HCT116 (cell line): ENCODE measurements around the gene PRLR. TPM values are rescaled to one million over a fixed set of nuclear protein-coding genes. Genes with fewer than 3 reads are reported as not detected.

Experiments used
- ATAC-seq: fragments of 200-7000 bp; cut with Tn5 transposase; 2 replicates; pipeline ENCODE4 v1.9.1; 2020; ENCODE audit warnings: mild to moderate bottlenecking, moderate library complexity
- BruUV-seq: library from RNA; stranded (reverse); fragments of 400-500 nt; replicated peaks from 2 replicates; lab custom pipeline; 2021; lab: Mats Ljungman, UMichigan
- CTCF ChIA-PET: fragments of 300-600 bp; sonication (Branson Sonifier 250); formaldehyde crosslinking; loops from one replicate; lab custom pipeline; 2021; ENCODE audit warnings: antibody characterized with exemption; lab: Charles Lee
- POLR2A ChIA-PET: fragments of 300-600, 350-600 bp; sonication (Branson Sonifier 250); formaldehyde crosslinking; loops from one replicate; lab custom pipeline; 2021; ENCODE audit warnings: antibody characterized with exemption; lab: Charles Lee
- RAD21 ChIA-PET, 2 experiments: fragments of 300-600 bp; sonication (Branson Sonifier 250); formaldehyde crosslinking; loops; one replicate each; lab custom pipeline; 2023; ENCODE audit warnings: low total read pairs in 2 of 2; ENCODE audit not compliant: uncharacterized antibody in 2 of 2, unreplicated experiment in 2 of 2, low non-redundant PET in 1 of 2; lab: Charles Lee
- DNase-seq: peaks from one replicate; pipeline ENCODE4 v3.0.0-alpha.2; 2010; ENCODE audit warnings: low read depth, low spot score
- H2AFZ ChIP-seq: fragments of 200-600 bp; shearing (Covaris generic), sonication (generic); 2 replicates; pipeline ENCODE4 v1.6.1; 2017; ENCODE audit warnings: low read depth, mixed run types, mixed read lengths, antibody characterized with exemption, low read length; ENCODE audit not compliant: poor library complexity, severe bottlenecking
- H3K27ac ChIP-seq: 2 replicates; pipeline ENCODE4 v1.5.1; 2012; ENCODE audit warnings: low read depth, low read length
- H3K27me3 ChIP-seq: fragments of 200-600 bp; sonication (generic); 2 replicates; pipeline ENCODE4 v1.6.1; 2016; ENCODE audit warnings: mixed run types, low read length, mixed read lengths; ENCODE audit not compliant: insufficient read depth
- H3K36me3 ChIP-seq, 2 experiments: fragments of 200-500 bp in 1 of 2; fragments of 200-600 bp in 1 of 2; sonication (Bioruptor generic) in 1 of 2; sonication (generic) in 1 of 2; 2 replicates each; pipeline versions ENCODE4 v1.5.1 to v1.6.1; 2014 to 2016; ENCODE audit warnings: low read length in 2 of 2, inconsistent platforms in 1 of 2, mixed read lengths in 1 of 2, mixed run types in 1 of 2; ENCODE audit not compliant: insufficient read depth in 2 of 2, control insufficient read depth in 1 of 2
- H3K4me1 ChIP-seq, 2 experiments: fragments of 200-600 bp in 1 of 2; sonication (generic) in 1 of 2; 2 replicates each; pipeline versions ENCODE4 v1.5.1 to v1.6.1; 2012 to 2017; ENCODE audit warnings: low read length in 2 of 2, inconsistent platforms in 1 of 2, mild to moderate bottlenecking in 1 of 2, mixed read lengths in 1 of 2, mixed run types in 1 of 2, moderate library complexity in 1 of 2; ENCODE audit not compliant: insufficient read depth in 2 of 2, control insufficient read depth in 1 of 2
- H3K4me2 ChIP-seq: fragments of 200-600 bp; sonication (generic); 2 replicates; pipeline ENCODE4 v1.6.1; 2017; ENCODE audit warnings: mixed run types, low read length, mixed read lengths
- H3K4me3 ChIP-seq, 2 experiments: fragments of 200-600 bp in 1 of 2; sonication (generic) in 1 of 2; replicated peaks in 1 of 2; 2 replicates each; pipeline ENCODE4 v1.5.1; 2011 to 2016; ENCODE audit warnings: low read length in 2 of 2, control low read depth in 1 of 2, low read depth in 1 of 2, mild to moderate bottlenecking in 1 of 2, mixed read lengths in 1 of 2, mixed run types in 1 of 2
- H3K79me2 ChIP-seq: fragments of 200-600 bp; sonication (generic); 2 replicates; pipeline ENCODE4 v1.6.1; 2017; ENCODE audit warnings: mild to moderate bottlenecking, mixed run types, low read length, moderate library complexity, mixed read lengths; ENCODE audit not compliant: insufficient read depth
- H3K9ac ChIP-seq: fragments of 200-600 bp; sonication (generic); 2 replicates; pipeline ENCODE4 v1.6.1; 2016; ENCODE audit warnings: low read length, mixed read lengths
- H3K9me2 ChIP-seq: fragments of 200-600 bp; sonication (generic), shearing (Covaris generic); 2 replicates; pipeline ENCODE4 v1.6.1; 2017; ENCODE audit warnings: mixed run types, mild to moderate bottlenecking, moderate library complexity; ENCODE audit not compliant: insufficient read depth
- H3K9me3 ChIP-seq, 2 experiments: fragments of 200-500 bp in 1 of 2; fragments of 200-600 bp in 1 of 2; sonication (Bioruptor generic) in 1 of 2; sonication (generic) in 1 of 2; 2 replicates each; pipeline ENCODE4 v1.6.1; 2014 to 2017; ENCODE audit warnings: low read length in 2 of 2, mixed read lengths in 2 of 2, inconsistent platforms in 1 of 2, low read depth in 1 of 2, mild to moderate bottlenecking in 1 of 2, mixed run types in 1 of 2, moderate library complexity in 1 of 2; ENCODE audit not compliant: control insufficient read depth in 1 of 2, insufficient read depth in 1 of 2
- H4K20me1 ChIP-seq: fragments of 200-600 bp; sonication (generic), shearing (Covaris generic); 2 replicates; pipeline ENCODE4 v1.6.1; 2017; ENCODE audit warnings: mixed run types, mild to moderate bottlenecking, moderate library complexity; ENCODE audit not compliant: insufficient read depth
- ATF3 ChIP-seq: IDR thresholded peaks from 2 replicates; pipeline ENCODE4 v1.6.1; 2012
- CBX3 ChIP-seq: IDR thresholded peaks from 2 replicates; pipeline ENCODE4 v1.6.1; 2012; ENCODE audit warnings: low read depth
- CEBPB ChIP-seq: IDR thresholded peaks from 2 replicates; pipeline ENCODE4 v1.6.1; 2012; ENCODE audit warnings: low read depth
- EGR1 ChIP-seq: IDR thresholded peaks from 2 replicates; pipeline ENCODE4 v1.6.1; 2012; ENCODE audit warnings: low read depth
- EZH2 ChIP-seq: fragments of 200-600 bp; sonication (generic); IDR thresholded peaks from 2 replicates; pipeline ENCODE4 v1.6.1; 2017; ENCODE audit warnings: antibody characterized with exemption, mixed run types
- JUND ChIP-seq: IDR thresholded peaks from 2 replicates; pipeline ENCODE4 v1.6.1; 2012
- POLR2A ChIP-seq: IDR thresholded peaks from 2 replicates; pipeline ENCODE4 v1.7.0; 2011; ENCODE audit warnings: borderline replicate concordance; ENCODE audit not compliant: insufficient read depth, insufficient read length; ENCODE audit errors: extremely low read depth
- REST ChIP-seq: IDR thresholded peaks from 2 replicates; pipeline ENCODE4 v1.6.1; 2012; ENCODE audit warnings: low read depth
- SIN3A ChIP-seq: IDR thresholded peaks from 2 replicates; pipeline ENCODE4 v1.6.1; 2012; ENCODE audit warnings: low read depth
- SP1 ChIP-seq: IDR thresholded peaks from 2 replicates; pipeline ENCODE4 v1.6.1; 2012; ENCODE audit warnings: low read depth
- ZBTB33 ChIP-seq: IDR thresholded peaks from 2 replicates; pipeline ENCODE4 v1.6.1; 2011; ENCODE audit warnings: mild to moderate bottlenecking, low read length, moderate library complexity; ENCODE audit not compliant: insufficient replicate concordance; ENCODE audit errors: extremely low read depth
- ZFX ChIP-seq: fragments of 450-650 bp; IDR thresholded peaks from 2 replicates; pipeline ENCODE4 v1.6.1; 2017
- intact Hi-C: fragments of 100-400 bp; cut with micrococcal nuclease; formaldehyde crosslinking; loops from 2 replicates; pipeline ENCODE4 v1.10.0; 2022
- total RNA-seq: library from RNA; stranded (reverse); gene quantifications from one replicate; pipeline ENCODE4 v1.2.1, GENCODE V29; 2021; ENCODE audit not compliant: unreplicated experiment

Gene PRLR
- total RNA-seq, 1 experiment from 2014 or later = 0.10 TPM

GRCh38 chr5:35096216-35096615 lies 134.1 kb downstream of the PRLR start:
- Histone ChIP-seq H2AFZ (no peak overlapping the region), H3K79me2 (no peaks in the 10 kb centered on the region), H3K9me3 (no peaks in the 10 kb centered on the region), H3K36me3 (no peaks in the 10 kb centered on the region), H4K20me1 (no peaks in the 10 kb centered on the region), H3K9me2 (no peaks in the 10 kb centered on the region), H3K4me2 (no peak overlapping the region), H3K27me3 (peaks cover 26% of the 10 kb centered on the region), H3K27ac (no peak overlapping the region), H3K4me3 (no peak overlapping the region), H3K9ac (no peak overlapping the region), H3K4me1 (no peaks in the 10 kb centered on the region)
- CTCF ChIA-PET = no interaction called here
- BruUV-seq = no TSS peak
- no peak for DNase-seq
- POLR2A ChIA-PET = no interaction called here
- ATAC-seq = no peak
- TF ChIP-seq REST = no peak
- TF ChIP-seq JUND = no peak
- TF ChIP-seq EGR1 = no peak
- TF ChIP-seq ATF3 = no peak
- no peak for TF ChIP-seq ZBTB33
- no peak for TF ChIP-seq CEBPB
- TF ChIP-seq POLR2A = no peak
- no peak for TF ChIP-seq SP1
- no peak for TF ChIP-seq SIN3A
- TF ChIP-seq ZFX = no peak
- TF ChIP-seq EZH2 = no peak
- no peak for TF ChIP-seq CBX3
- RAD21 ChIA-PET = no interaction called here
- intact Hi-C loops = loop anchor here (10.0 kb wide), 1 partner anchor 499 kb away; no protein-coding TSS in a partner anchor
